Smooth muscle cell (in vitro differentiated cells): ENCODE data around the gene DENND2A. TPM values are rescaled to one million over a fixed set of nuclear protein-coding genes. Genes with fewer than 3 reads are reported as not detected.
"Not testable (repeated sequence)": the region's sequence is repeated elsewhere in the genome, so short reads cannot be mapped to it uniquely, and the experiment has no call there.

ENCODE experiments used
- DNase-seq: peaks from one replicate; lab custom pipeline; 2025; ENCODE audit not compliant: unreplicated experiment; lab: John Stamatoyannopoulos, UW
- H2AFZ ChIP-seq: fragments of 200-600 bp; sonication (generic); 2 replicates; pipeline ENCODE4 v1.6.0; 2016; ENCODE audit warnings: antibody characterized with exemption, low read depth, mild to moderate bottlenecking
- H3F3A ChIP-seq: fragments of 200-600 bp; sonication (generic); 2 replicates; pipeline ENCODE4 v1.6.0; 2017; ENCODE audit warnings: antibody characterized with exemption, low read depth
- H3K27ac ChIP-seq: fragments of 200-600 bp; sonication (generic); 2 replicates; pipeline ENCODE4 v1.5.1; 2016; ENCODE audit warnings: low read depth, mild to moderate bottlenecking
- H3K27me3 ChIP-seq: fragments of 200-600 bp; sonication (generic); 2 replicates; pipeline ENCODE4 v1.6.1; 2016; ENCODE audit warnings: low read depth, mild to moderate bottlenecking
- H3K36me3 ChIP-seq: fragments of 200-600 bp; sonication (generic); 2 replicates; pipeline ENCODE4 v1.5.1; 2016; ENCODE audit warnings: low read depth
- H3K4me1 ChIP-seq: fragments of 200-600 bp; sonication (generic); 2 replicates; pipeline ENCODE4 v1.5.1; 2016; ENCODE audit warnings: low read depth
- H3K4me2 ChIP-seq: fragments of 200-600 bp; sonication (generic); 2 replicates; pipeline ENCODE4 v1.6.0; 2016; ENCODE audit warnings: mild to moderate bottlenecking
- H3K4me3 ChIP-seq: fragments of 200-600 bp; sonication (generic); 2 replicates; pipeline ENCODE4 v1.5.1; 2016; ENCODE audit warnings: mild to moderate bottlenecking
- H3K79me2 ChIP-seq: fragments of 200-600 bp; sonication (generic); 2 replicates; pipeline ENCODE4 v1.6.0; 2016; ENCODE audit warnings: low read depth, mild to moderate bottlenecking
- H3K9ac ChIP-seq: fragments of 200-600 bp; sonication (generic); 2 replicates; pipeline ENCODE4 v1.6.0; 2016; ENCODE audit warnings: low read depth
- H3K9me3 ChIP-seq: fragments of 200-600 bp; sonication (generic); replicated peaks from 2 replicates; pipeline ENCODE4 v1.5.1; 2016; ENCODE audit warnings: low read depth
- H4K20me1 ChIP-seq: fragments of 200-600 bp; sonication (generic); 2 replicates; pipeline ENCODE4 v1.6.0; 2016; ENCODE audit warnings: low read depth
- WGBS: methylation state at CpG from one replicate; pipeline ENCODE4 v1.1.7; 2016; ENCODE audit warnings: low lambda C conversion rate; 5-methylcytosine and 5-hydroxymethylcytosine counted together
- polyA plus RNA-seq: library from polyadenylated mRNA; unstranded; fragments of >200 nt; fragmentation: Nextera tagmentation; extraction: Ambion mirVana; gene quantifications from 2 replicates; pipeline ENCODE4 v1.2.1, GENCODE V29; 2016
- total RNA-seq: library from RNA; depleted of rRNA; stranded (reverse); fragments of >200 nt; gene quantifications from 2 replicates; pipeline ENCODE4 v1.2.3, GENCODE V29; 2014
- TF ChIP-seq, protein P1 (sequence below): fragments of 200-600 bp; sonication (generic); IDR thresholded peaks from 2 replicates; pipeline ENCODE4 v1.5.1; 2017; ENCODE audit warnings: borderline replicate concordance, mild to moderate bottlenecking, antibody characterized with exemption; ENCODE audit not compliant: insufficient read depth, poor library complexity, severe bottlenecking

Gene DENND2A
- total and polyA plus RNA-seq, 2 experiments from 2014 or later = 1.8 to 4.6 TPM

DNA sequence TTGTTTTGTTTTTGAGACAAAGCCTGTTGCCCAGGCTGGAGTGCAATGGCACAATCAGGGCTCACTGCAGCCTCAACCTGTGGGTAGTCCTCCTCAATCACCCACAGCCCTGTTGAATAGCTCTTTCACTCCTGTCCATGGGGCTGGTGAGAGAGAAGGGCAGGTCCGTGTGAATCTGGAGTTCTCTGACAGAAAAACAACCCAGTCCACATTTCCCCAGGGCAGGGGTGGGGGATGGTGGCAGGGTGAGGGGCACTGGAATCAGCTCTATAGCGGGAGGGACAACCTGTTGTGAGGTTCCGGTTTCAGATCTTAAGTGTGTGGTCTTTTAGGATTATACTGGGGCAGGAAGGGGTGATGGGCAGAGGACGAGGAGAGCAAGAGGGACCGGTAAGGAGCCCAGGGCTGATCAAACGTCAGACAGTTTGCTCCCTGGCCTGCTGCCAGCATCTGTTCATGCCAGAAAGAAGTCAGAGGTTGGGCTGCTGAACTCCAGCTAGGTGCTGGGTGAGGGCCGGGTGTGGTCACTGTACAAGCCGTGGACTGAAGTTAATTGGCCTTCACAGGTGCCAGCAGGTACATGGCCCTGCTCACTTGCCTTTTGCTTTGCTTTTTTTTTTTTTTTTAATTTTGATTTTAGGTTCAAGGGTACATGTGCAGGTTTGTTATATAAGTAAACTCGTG lies 128.2 kb downstream of the DENND2A start:
- Histone ChIP-seq H4K20me1 (no peaks in the 10 kb centered on the region), H3K9ac (no peak overlapping the region), H3K4me2 (no peak overlapping the region), H3F3A (no peaks in the 10 kb centered on the region), H2AFZ (no peak overlapping the region), H3K79me2 (no peaks in the 10 kb centered on the region), H3K36me3 (no peaks in the 10 kb centered on the region), H3K4me1 (no peaks in the 10 kb centered on the region), H3K27ac (no peak overlapping the region), H3K4me3 (no peak overlapping the region), H3K27me3 (no peaks in the 10 kb centered on the region), H3K9me3 (no peaks in the 10 kb centered on the region)
- no peak for DNase-seq
- TF ChIP-seq, protein P1, sequence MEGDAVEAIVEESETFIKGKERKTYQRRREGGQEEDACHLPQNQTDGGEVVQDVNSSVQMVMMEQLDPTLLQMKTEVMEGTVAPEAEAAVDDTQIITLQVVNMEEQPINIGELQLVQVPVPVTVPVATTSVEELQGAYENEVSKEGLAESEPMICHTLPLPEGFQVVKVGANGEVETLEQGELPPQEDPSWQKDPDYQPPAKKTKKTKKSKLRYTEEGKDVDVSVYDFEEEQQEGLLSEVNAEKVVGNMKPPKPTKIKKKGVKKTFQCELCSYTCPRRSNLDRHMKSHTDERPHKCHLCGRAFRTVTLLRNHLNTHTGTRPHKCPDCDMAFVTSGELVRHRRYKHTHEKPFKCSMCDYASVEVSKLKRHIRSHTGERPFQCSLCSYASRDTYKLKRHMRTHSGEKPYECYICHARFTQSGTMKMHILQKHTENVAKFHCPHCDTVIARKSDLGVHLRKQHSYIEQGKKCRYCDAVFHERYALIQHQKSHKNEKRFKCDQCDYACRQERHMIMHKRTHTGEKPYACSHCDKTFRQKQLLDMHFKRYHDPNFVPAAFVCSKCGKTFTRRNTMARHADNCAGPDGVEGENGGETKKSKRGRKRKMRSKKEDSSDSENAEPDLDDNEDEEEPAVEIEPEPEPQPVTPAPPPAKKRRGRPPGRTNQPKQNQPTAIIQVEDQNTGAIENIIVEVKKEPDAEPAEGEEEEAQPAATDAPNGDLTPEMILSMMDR = no peak
- 63% methylated on average over 9 of the region's 9 CpGs for WGBS

- Histone ChIP-seq H3K27ac (no peak overlapping the region), H3K9me3 (no peaks in the 10 kb centered on the region), H4K20me1 (no peaks in the 10 kb centered on the region), H2AFZ (no peak overlapping the region), H3K4me3 (no peak overlapping the region), H3K79me2 (no peaks in the 10 kb centered on the region), H3F3A (no peaks in the 10 kb centered on the region), H3K9ac (no peak overlapping the region), H3K4me1 (peaks cover 6% of the 10 kb centered on the region), H3K27me3 (no peaks in the 10 kb centered on the region), H3K4me2 (no peak overlapping the region), H3K36me3 (no peaks in the 10 kb centered on the region)
- TF ChIP-seq, protein P1 = no peak
- 59% methylated on average over 5 of the region's 5 CpGs for WGBS
- no peak for DNase-seq
Measured at GRCh38 chr7:140509789-140510188, 130.8 kb downstream of the DENND2A start.

- DNase-seq, H3K4me2 ChIP-seq, H3K36me3 ChIP-seq, H3K9me3 ChIP-seq, H4K20me1 ChIP-seq, H3K27me3 ChIP-seq, H3K27ac ChIP-seq, H3F3A ChIP-seq, H3K79me2 ChIP-seq, H3K4me1 ChIP-seq, H2AFZ ChIP-seq, H3K4me3 ChIP-seq, H3K9ac ChIP-seq: not testable (repeated sequence)
- 89% methylated on average over 6 of the region's 6 CpGs for WGBS
Measured at GRCh38 chr7:140507556-140507955, 133.1 kb downstream of the DENND2A start.

GRCh38 chr7:140506788-140507464 lies 133.7 kb downstream of the DENND2A start:
- WGBS = 27% methylated on average over 5 of the region's 5 CpGs
- Histone ChIP-seq H3K4me2 (no peak overlapping the region), H3K79me2 (no peaks in the 10 kb centered on the region), H3K4me1 (peaks cover 6% of the 10 kb centered on the region), H3K27ac (no peak overlapping the region), H3K4me3 (no peak overlapping the region), H3F3A (no peaks in the 10 kb centered on the region), H2AFZ (no peak overlapping the region), H3K9ac (no peak overlapping the region), H3K36me3 (no peaks in the 10 kb centered on the region), H3K27me3 (no peaks in the 10 kb centered on the region), H4K20me1 (no peaks in the 10 kb centered on the region), H3K9me3 (no peaks in the 10 kb centered on the region)
- peak; percentile 3 for DNase-seq
- TF ChIP-seq, protein P1 = no peak
